ACC112 (cell line): Measurements from ENCODE around the gene CNIH4.
A peak's percentile ranks its signal among the peaks of the same experiment; 100 is the strongest.
"Not testable (repeated sequence)": the region's sequence is repeated elsewhere in the genome, so short reads cannot be mapped to it uniquely, and the experiment has no call there.

Experiments used
- H2AFZ ChIP-seq: fragments of 200-600 bp; sonication (generic); one replicate; pipeline ENCODE4 v1.6.0; 2017; ENCODE audit warnings: antibody characterized with exemption, low read length; ENCODE audit not compliant: unreplicated experiment
- H3K27ac ChIP-seq: fragments of 200-600 bp; sonication (generic); 2 replicates; pipeline ENCODE4 v1.5.1; 2014; ENCODE audit warnings: low read depth, mild to moderate bottlenecking, antibody characterized with exemption, low read length, moderate library complexity
- H3K27me3 ChIP-seq: fragments of 200-600 bp; sonication (generic); 2 replicates; pipeline ENCODE4 v1.6.1; 2014; ENCODE audit warnings: mild to moderate bottlenecking, antibody characterized with exemption, low read length, moderate library complexity, mixed read lengths; ENCODE audit not compliant: insufficient read depth
- H3K36me3 ChIP-seq: fragments of 200-600 bp; sonication (generic); 2 replicates; pipeline ENCODE4 v1.6.1; 2016; ENCODE audit warnings: mild to moderate bottlenecking, antibody characterized with exemption, low read length, moderate library complexity, mixed read lengths; ENCODE audit not compliant: insufficient read depth
- H3K4me1 ChIP-seq: fragments of 200-600 bp; sonication (generic); one replicate; pipeline ENCODE4 v1.6.1; 2016; ENCODE audit warnings: low read length, mixed read lengths; ENCODE audit not compliant: insufficient read depth, unreplicated experiment, control insufficient read depth
- H3K4me3 ChIP-seq: fragments of 200-600 bp; sonication (generic); 2 replicates; pipeline ENCODE4 v1.5.1; 2014; ENCODE audit warnings: mild to moderate bottlenecking, low read depth, low read length
- H3K79me2 ChIP-seq: fragments of 200-600 bp; sonication (generic); one replicate; pipeline ENCODE4 v1.6.0; 2016; ENCODE audit warnings: low read length; ENCODE audit not compliant: control insufficient read depth, unreplicated experiment, insufficient read depth

CNIH4 gene

GRCh38 chr1:224352436-224353085 lies 4.1 kb upstream of the CNIH4 start:
- H3K4me3 ChIP-seq, H3K27me3 ChIP-seq, H3K79me2 ChIP-seq, H3K27ac ChIP-seq, H2AFZ ChIP-seq, H3K4me1 ChIP-seq, H3K36me3 ChIP-seq: not testable (repeated sequence)

GRCh38 chr1:224353975-224354925 lies 2.4 kb upstream of the CNIH4 start:
- H3K27me3 ChIP-seq = no peaks in the 10 kb centered on the region
- peaks cover 15% of the 10 kb centered on the region for H3K4me1 ChIP-seq
- H3K27ac ChIP-seq = no peak overlapping the region
- H3K79me2 ChIP-seq = peaks cover 25% of the 10 kb centered on the region
- no peak overlapping the region for H3K4me3 ChIP-seq
- no peak overlapping the region for H2AFZ ChIP-seq
- no peaks in the 10 kb centered on the region for H3K36me3 ChIP-seq

- H3K4me3 ChIP-seq = peak overlapping the region; percentile 97
- H3K27me3 ChIP-seq = no peaks in the 10 kb centered on the region
- peaks cover 15% of the 10 kb centered on the region for H3K4me1 ChIP-seq
- peak overlapping the region; percentile 53 for H3K27ac ChIP-seq
- H3K79me2 ChIP-seq = peaks cover 58% of the 10 kb centered on the region
- peak overlapping the region; percentile 89 for H2AFZ ChIP-seq
- no peaks in the 10 kb centered on the region for H3K36me3 ChIP-seq
These were observed 996 bp downstream of the CNIH4 start for GRCh38 chr1:224357626-224358124.

GRCh38 chr1:224358237-224358636 lies 1.6 kb downstream of the CNIH4 start:
- no peaks in the 10 kb centered on the region for H3K36me3 ChIP-seq
- no peaks in the 10 kb centered on the region for H3K27me3 ChIP-seq
- peaks cover 63% of the 10 kb centered on the region for H3K79me2 ChIP-seq
- H2AFZ ChIP-seq = no peak overlapping the region
- no peak overlapping the region for H3K27ac ChIP-seq
- H3K4me3 ChIP-seq = peak overlapping the region; percentile 97
- peaks cover 15% of the 10 kb centered on the region for H3K4me1 ChIP-seq

- Histone ChIP-seq H3K4me3 (no peak overlapping the region), H3K4me1 (peaks cover 15% of the 10 kb centered on the region), H3K27me3 (no peaks in the 10 kb centered on the region), H2AFZ (no peak overlapping the region), H3K27ac (no peak overlapping the region), H3K36me3 (peaks cover 6% of the 10 kb centered on the region), H3K79me2 (peaks cover 72% of the 10 kb centered on the region)
These were observed 2.5 kb downstream of the CNIH4 start for GRCh38 chr1:224359207-224359606.

- no peak overlapping the region for H3K4me3 ChIP-seq
- H3K79me2 ChIP-seq = peaks cover 24% of the 10 kb centered on the region
- H3K27me3 ChIP-seq = no peaks in the 10 kb centered on the region
- no peak overlapping the region for H2AFZ ChIP-seq
- H3K36me3 ChIP-seq = peaks cover 32% of the 10 kb centered on the region
- no peak overlapping the region for H3K27ac ChIP-seq
- no peaks in the 10 kb centered on the region for H3K4me1 ChIP-seq
These were observed 11.7 kb downstream of the CNIH4 start for GRCh38 chr1:224368409-224368808.

GRCh38 chr1:224373008-224373590 lies 16.4 kb downstream of the CNIH4 start:
- peaks cover 36% of the 10 kb centered on the region for H3K36me3 ChIP-seq
- no peak overlapping the region for H3K4me3 ChIP-seq
- no peak overlapping the region for H3K27ac ChIP-seq
- peaks cover 23% of the 10 kb centered on the region for H3K4me1 ChIP-seq
- no peak overlapping the region for H2AFZ ChIP-seq
- H3K79me2 ChIP-seq = no peaks in the 10 kb centered on the region
- no peaks in the 10 kb centered on the region for H3K27me3 ChIP-seq

- Histone ChIP-seq H3K79me2 (no peaks in the 10 kb centered on the region), H3K36me3 (peaks cover 32% of the 10 kb centered on the region), H2AFZ (no peak overlapping the region), H3K4me1 (peaks cover 23% of the 10 kb centered on the region), H3K4me3 (no peak overlapping the region), H3K27ac (no peak overlapping the region), H3K27me3 (no peaks in the 10 kb centered on the region)
These were observed 18.4 kb downstream of the CNIH4 start for GRCh38 chr1:224375059-224375458.

GRCh38 chr1:224377676-224378006 lies 21.0 kb downstream of the CNIH4 start:
- H2AFZ ChIP-seq = no peak overlapping the region
- H3K27ac ChIP-seq = no peak overlapping the region
- H3K79me2 ChIP-seq = no peaks in the 10 kb centered on the region
- H3K4me3 ChIP-seq = no peak overlapping the region
- peaks cover 23% of the 10 kb centered on the region for H3K4me1 ChIP-seq
- peaks cover 22% of the 10 kb centered on the region for H3K36me3 ChIP-seq
- H3K27me3 ChIP-seq = no peaks in the 10 kb centered on the region

- no peaks in the 10 kb centered on the region for H3K79me2 ChIP-seq
- peaks cover 23% of the 10 kb centered on the region for H3K4me1 ChIP-seq
- peaks cover 16% of the 10 kb centered on the region for H3K36me3 ChIP-seq
- no peaks in the 10 kb centered on the region for H3K27me3 ChIP-seq
- no peak overlapping the region for H3K4me3 ChIP-seq
- H2AFZ ChIP-seq = no peak overlapping the region
- no peak overlapping the region for H3K27ac ChIP-seq
These were observed 22.4 kb downstream of the CNIH4 start for GRCh38 chr1:224378855-224379631.
